ENCODE measurements around the gene SSH2.

DNA sequence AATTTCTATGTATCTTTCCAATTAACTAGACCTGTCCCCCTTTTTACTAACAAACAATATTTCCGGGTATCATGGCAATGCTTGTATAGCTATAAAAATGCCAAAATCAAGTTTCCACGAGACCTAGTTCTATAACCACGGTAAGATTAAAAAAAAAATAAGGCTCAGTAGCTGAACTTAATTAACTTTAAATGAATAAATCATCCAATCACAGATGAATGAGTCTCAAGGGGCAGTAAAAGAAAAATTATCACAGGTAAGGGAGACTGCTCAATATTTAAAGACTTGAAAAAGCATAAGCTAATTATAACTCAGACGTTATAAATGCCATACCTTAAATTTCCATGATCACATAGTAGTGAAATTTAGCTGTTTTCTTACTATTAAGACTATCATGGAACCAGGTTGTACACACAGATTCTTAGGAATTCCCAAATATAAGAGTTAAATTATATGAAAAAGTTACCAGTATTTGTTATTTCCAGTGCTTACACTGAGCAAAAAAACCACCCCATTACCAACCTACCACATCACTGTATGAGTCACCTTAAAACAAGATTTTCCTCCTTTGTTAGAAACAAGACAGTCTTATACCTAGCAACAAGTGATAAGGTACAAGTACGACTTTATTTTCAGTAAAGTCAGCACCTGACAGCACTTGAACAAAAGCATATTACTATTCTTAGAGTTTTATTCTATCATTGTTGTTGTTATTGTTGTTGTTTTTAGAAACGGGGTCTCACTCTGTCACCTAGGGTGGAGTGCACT is 20.6 kb downstream of the SSH2 start:
- TF ChIP-seq, protein P1, sequence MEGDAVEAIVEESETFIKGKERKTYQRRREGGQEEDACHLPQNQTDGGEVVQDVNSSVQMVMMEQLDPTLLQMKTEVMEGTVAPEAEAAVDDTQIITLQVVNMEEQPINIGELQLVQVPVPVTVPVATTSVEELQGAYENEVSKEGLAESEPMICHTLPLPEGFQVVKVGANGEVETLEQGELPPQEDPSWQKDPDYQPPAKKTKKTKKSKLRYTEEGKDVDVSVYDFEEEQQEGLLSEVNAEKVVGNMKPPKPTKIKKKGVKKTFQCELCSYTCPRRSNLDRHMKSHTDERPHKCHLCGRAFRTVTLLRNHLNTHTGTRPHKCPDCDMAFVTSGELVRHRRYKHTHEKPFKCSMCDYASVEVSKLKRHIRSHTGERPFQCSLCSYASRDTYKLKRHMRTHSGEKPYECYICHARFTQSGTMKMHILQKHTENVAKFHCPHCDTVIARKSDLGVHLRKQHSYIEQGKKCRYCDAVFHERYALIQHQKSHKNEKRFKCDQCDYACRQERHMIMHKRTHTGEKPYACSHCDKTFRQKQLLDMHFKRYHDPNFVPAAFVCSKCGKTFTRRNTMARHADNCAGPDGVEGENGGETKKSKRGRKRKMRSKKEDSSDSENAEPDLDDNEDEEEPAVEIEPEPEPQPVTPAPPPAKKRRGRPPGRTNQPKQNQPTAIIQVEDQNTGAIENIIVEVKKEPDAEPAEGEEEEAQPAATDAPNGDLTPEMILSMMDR (IDR thresholded peaks at IDR 0.05), result no peak
- no peak for TF ChIP-seq POLR2A (IDR thresholded peaks at IDR 0.05)

Measured in thyroid gland (tissue), 4 donors.